SK-N-SH (cell line): ENCODE data around the gene HAND2.

Experiments
- CHD2 ChIP-seq: fragments of 150-350 bp; IDR thresholded peaks from 2 replicates; pipeline ENCODE4 v1.6.1; 2018; ENCODE audit warnings: low read length; ENCODE audit not compliant: partially characterized antibody
- FOXJ3 ChIP-seq: sonication (generic); formaldehyde crosslinking; IDR thresholded peaks from 2 replicates; pipeline ENCODE4 v1.5.1; 2020; ENCODE audit warnings: mild to moderate bottlenecking, missing genetic modification reagents
- IRF3 ChIP-seq: fragments of 150-350 bp; IDR thresholded peaks from 2 replicates; pipeline ENCODE4 v1.6.1; 2016; ENCODE audit warnings: mild to moderate bottlenecking, low read depth, low read length
- JUND ChIP-seq: IDR thresholded peaks from 2 replicates; pipeline ENCODE4 v1.4.0; 2012
- TCF12 ChIP-seq: IDR thresholded peaks from 2 replicates; pipeline ENCODE4 v1.4.0; 2012
- TF ChIP-seq, protein P1 (sequence below): fragments of 200-600 bp; sonication (generic); IDR thresholded peaks from 2 replicates; pipeline ENCODE4 v1.6.1; 2017; ENCODE audit warnings: antibody characterized with exemption, mild to moderate bottlenecking, moderate library complexity

GRCh38 chr4:173514641-173515217 lies 15.3 kb downstream of the HAND2 start:
- TF ChIP-seq, protein P1, sequence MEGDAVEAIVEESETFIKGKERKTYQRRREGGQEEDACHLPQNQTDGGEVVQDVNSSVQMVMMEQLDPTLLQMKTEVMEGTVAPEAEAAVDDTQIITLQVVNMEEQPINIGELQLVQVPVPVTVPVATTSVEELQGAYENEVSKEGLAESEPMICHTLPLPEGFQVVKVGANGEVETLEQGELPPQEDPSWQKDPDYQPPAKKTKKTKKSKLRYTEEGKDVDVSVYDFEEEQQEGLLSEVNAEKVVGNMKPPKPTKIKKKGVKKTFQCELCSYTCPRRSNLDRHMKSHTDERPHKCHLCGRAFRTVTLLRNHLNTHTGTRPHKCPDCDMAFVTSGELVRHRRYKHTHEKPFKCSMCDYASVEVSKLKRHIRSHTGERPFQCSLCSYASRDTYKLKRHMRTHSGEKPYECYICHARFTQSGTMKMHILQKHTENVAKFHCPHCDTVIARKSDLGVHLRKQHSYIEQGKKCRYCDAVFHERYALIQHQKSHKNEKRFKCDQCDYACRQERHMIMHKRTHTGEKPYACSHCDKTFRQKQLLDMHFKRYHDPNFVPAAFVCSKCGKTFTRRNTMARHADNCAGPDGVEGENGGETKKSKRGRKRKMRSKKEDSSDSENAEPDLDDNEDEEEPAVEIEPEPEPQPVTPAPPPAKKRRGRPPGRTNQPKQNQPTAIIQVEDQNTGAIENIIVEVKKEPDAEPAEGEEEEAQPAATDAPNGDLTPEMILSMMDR: no peak
- TF ChIP-seq TCF12 (no peak), IRF3 (no peak), JUND (no peak), FOXJ3 (CRISPR knock-in tag) (no peak), CHD2 (no peak)
